Measurements from ENCODE around the gene ZCCHC24. TPM values are rescaled to one million over a fixed set of nuclear protein-coding genes. Genes with fewer than 3 reads are reported as not detected.

Gene ZCCHC24
- total RNA-seq, 1 donor from 2014 or later = 57.0 TPM

DNA sequence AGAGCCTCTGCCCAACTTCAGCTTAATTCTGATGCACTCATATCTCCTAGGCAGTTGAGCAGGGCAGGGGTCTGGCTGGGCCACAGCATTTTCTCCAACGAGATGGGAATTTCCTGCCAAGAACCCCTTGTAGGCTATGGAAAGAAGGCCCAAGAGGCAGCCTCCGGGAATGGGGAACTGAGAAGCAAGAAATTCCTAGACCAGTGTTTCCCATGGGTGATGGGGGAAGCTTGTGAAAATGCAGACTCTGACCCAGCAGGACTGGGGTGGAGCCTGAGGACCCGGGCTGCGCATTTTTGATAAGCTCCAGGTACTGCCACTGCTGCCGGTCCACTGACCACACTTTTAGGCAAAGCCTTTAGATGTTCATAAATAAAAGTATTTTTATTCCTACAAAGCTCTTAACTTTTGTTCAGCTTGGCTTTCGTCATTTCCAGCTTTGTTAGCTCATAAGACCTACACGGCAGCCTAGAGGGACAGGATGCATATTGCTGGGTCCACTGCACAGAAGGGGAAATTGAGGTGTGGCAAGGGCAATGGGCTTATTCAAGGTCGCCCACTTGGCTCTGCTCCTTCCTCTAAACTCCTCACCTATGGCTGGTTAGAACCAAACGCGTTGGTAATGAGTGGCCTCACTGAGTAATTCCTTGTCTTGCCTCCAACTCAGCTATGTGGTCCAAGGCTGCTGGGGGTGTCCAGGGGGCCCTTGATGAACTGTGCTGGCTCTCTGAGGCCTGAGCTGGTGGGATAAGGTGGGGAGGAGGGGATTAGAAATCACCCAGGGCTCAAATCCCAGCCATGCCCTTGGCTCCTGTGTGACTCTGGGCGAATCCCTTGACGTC is 29.5 kb downstream of the ZCCHC24 start:
- intact Hi-C loops (cut with DNase I) = no loop called here
- Histone ChIP-seq H3K4me3 (no peak overlapping the region), H3K27ac (no peak overlapping the region), H3K4me1 (no peaks in the 10 kb centered on the region), H3K9me3 (no peaks in the 10 kb centered on the region), H3K36me3 (peaks cover 0 to 5% of the 10 kb centered on the region in 2 donors), H3K27me3 (no peaks in the 10 kb centered on the region)
- DNase-seq (ENCODE audit: extremely low spot score in 2 of 2) = no peak
- no peak for TF ChIP-seq POLR2AphosphoS5 (IDR thresholded peaks at IDR 0.05; ENCODE audit: insufficient read depth in 1 of 2, low read depth in 1 of 2)
- no peak for TF ChIP-seq POLR2A (IDR thresholded peaks at IDR 0.05)
- TF ChIP-seq, protein P1, sequence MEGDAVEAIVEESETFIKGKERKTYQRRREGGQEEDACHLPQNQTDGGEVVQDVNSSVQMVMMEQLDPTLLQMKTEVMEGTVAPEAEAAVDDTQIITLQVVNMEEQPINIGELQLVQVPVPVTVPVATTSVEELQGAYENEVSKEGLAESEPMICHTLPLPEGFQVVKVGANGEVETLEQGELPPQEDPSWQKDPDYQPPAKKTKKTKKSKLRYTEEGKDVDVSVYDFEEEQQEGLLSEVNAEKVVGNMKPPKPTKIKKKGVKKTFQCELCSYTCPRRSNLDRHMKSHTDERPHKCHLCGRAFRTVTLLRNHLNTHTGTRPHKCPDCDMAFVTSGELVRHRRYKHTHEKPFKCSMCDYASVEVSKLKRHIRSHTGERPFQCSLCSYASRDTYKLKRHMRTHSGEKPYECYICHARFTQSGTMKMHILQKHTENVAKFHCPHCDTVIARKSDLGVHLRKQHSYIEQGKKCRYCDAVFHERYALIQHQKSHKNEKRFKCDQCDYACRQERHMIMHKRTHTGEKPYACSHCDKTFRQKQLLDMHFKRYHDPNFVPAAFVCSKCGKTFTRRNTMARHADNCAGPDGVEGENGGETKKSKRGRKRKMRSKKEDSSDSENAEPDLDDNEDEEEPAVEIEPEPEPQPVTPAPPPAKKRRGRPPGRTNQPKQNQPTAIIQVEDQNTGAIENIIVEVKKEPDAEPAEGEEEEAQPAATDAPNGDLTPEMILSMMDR (IDR thresholded peaks at IDR 0.05) = no peak

DNA sequence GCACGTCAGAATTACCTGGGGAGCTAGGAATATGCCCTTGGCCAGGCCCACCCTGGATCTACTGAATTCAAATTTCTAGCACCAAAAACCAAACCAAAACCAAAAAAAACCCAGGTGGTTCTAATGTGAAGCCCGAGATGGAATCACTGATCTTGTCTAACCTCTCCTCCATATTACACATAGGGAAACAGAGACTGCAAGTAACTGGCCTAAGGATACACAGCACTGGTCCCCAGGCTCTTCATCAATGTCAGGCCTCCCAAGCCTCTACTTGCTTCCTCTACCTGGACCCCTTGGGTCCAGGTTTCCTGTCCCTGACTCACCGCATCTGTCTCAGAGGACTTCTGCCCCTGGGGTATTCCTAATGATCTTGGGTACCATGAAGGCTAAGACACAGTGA is 30.7 kb downstream of the ZCCHC24 start:
- intact Hi-C loops (cut with DNase I) = no loop called here
- H3K9me3 ChIP-seq = no peaks in the 10 kb centered on the region
- H3K27me3 ChIP-seq = no peaks in the 10 kb centered on the region
- H3K27ac ChIP-seq = no peak overlapping the region
- H3K36me3 ChIP-seq = peaks cover 0 to 5% of the 10 kb centered on the region in 2 donors
- TF ChIP-seq, protein P1 (IDR thresholded peaks at IDR 0.05) = no peak
- TF ChIP-seq POLR2AphosphoS5 (IDR thresholded peaks at IDR 0.05; ENCODE audit: insufficient read depth in 1 of 2, low read depth in 1 of 2) = no peak
- no peak for TF ChIP-seq POLR2A (IDR thresholded peaks at IDR 0.05)
- no peak overlapping the region for H3K4me3 ChIP-seq
- DNase-seq (ENCODE audit: extremely low spot score in 2 of 2) = no peak
- no peaks in the 10 kb centered on the region for H3K4me1 ChIP-seq

- Histone ChIP-seq H3K27me3 (no peaks in the 10 kb centered on the region), H3K36me3 (peaks cover 0 to 5% of the 10 kb centered on the region in 2 donors), H3K4me3 (no peak overlapping the region), H3K27ac (no peak overlapping the region), H3K9me3 (no peaks in the 10 kb centered on the region), H3K4me1 (no peaks in the 10 kb centered on the region)
- intact Hi-C loops (cut with DNase I) = no loop called here
- TF ChIP-seq POLR2A (IDR thresholded peaks at IDR 0.05) = no peak
- TF ChIP-seq, protein P1 (IDR thresholded peaks at IDR 0.05) = no peak
- TF ChIP-seq POLR2AphosphoS5 (IDR thresholded peaks at IDR 0.05; ENCODE audit: insufficient read depth in 1 of 2, low read depth in 1 of 2) = no peak
- no peak for DNase-seq (ENCODE audit: extremely low spot score in 2 of 2)
These were observed 32.2 kb downstream of the ZCCHC24 start for GRCh38 chr10:79413196-79413595.

GRCh38 chr10:79412516-79412915 is 32.9 kb downstream of the ZCCHC24 start:
- no peak overlapping the region for H3K27ac ChIP-seq

More at GRCh38 chr10:79412516-79412915, 32.9 kb downstream of the ZCCHC24 start:
- Histone ChIP-seq H3K27me3 (no peaks in the 10 kb centered on the region), H3K36me3 (peaks cover 0 to 5% of the 10 kb centered on the region in 2 donors), H3K4me1 (no peaks in the 10 kb centered on the region), H3K4me3 (no peak overlapping the region), H3K9me3 (no peaks in the 10 kb centered on the region)
- no peak for DNase-seq (ENCODE audit: extremely low spot score in 2 of 2)
- TF ChIP-seq POLR2A (IDR thresholded peaks at IDR 0.05) (no peak), POLR2AphosphoS5 (IDR thresholded peaks at IDR 0.05; ENCODE audit: insufficient read depth in 1 of 2, low read depth in 1 of 2) (no peak)
- TF ChIP-seq, protein P1 (IDR thresholded peaks at IDR 0.05) = no peak
- intact Hi-C loops (cut with DNase I) = no loop called here
